SK-N-SH treated with all-trans-retinoic acid at 6 μM for 48 hours (cell line): ENCODE data around the gene SEC31B.

Experiments used
- ATAC-seq: fragments of 200-7000 bp; cut with Tn5 transposase; 3 replicates; pipeline ENCODE4 v1.9.1; 2020; ENCODE audit warnings: mild to moderate bottlenecking, moderate library complexity
- ARNTL ChIP-seq: fragments of 450-650 bp; formaldehyde crosslinking; IDR thresholded peaks from 2 replicates; pipeline ENCODE4 v1.5.0; 2020; ENCODE audit warnings: low read depth, mild to moderate bottlenecking, moderate library complexity, borderline replicate concordance
- BACH2 ChIP-seq: fragments of 250-450 bp; sonication (Bioruptor Pico); IDR thresholded peaks from 2 replicates; pipeline ENCODE4 v1.9.0; 2021; ENCODE audit warnings: mild to moderate bottlenecking, borderline replicate concordance
- CSDC2 ChIP-seq: fragments of 250-450 bp; sonication (Bioruptor Pico); IDR thresholded peaks from 2 replicates; pipeline ENCODE4 v1.5.0; 2020; ENCODE audit warnings: mild to moderate bottlenecking, moderate library complexity
- CSRNP3 ChIP-seq: fragments of 250-450 bp; sonication (Bioruptor Pico); IDR thresholded peaks from 2 replicates; pipeline ENCODE4 v1.5.1; 2021; ENCODE audit warnings: mild to moderate bottlenecking, moderate library complexity
- ESRRG ChIP-seq: fragments of 250-450 bp; sonication (Bioruptor Pico); IDR thresholded peaks from 2 replicates; pipeline ENCODE4 v1.6.1; 2021; ENCODE audit warnings: mild to moderate bottlenecking
- GLIS3 ChIP-seq: fragments of 250-450 bp; sonication (Bioruptor Pico); IDR thresholded peaks from 2 replicates; pipeline ENCODE4 v1.5.0; 2020; ENCODE audit warnings: mild to moderate bottlenecking, moderate library complexity
- ISL1 ChIP-seq: fragments of 250-450 bp; sonication (Bioruptor Pico); IDR thresholded peaks from 2 replicates; pipeline ENCODE4 v2.1.2; 2022; ENCODE audit warnings: mild to moderate bottlenecking, moderate library complexity
- OSR1 ChIP-seq: fragments of 250-450 bp; sonication (Bioruptor Pico); IDR thresholded peaks from 2 replicates; pipeline ENCODE4 v1.8.0; 2022; ENCODE audit warnings: moderate library complexity, mild to moderate bottlenecking, inconsistent platforms
- RARB ChIP-seq: fragments of 250-450 bp; sonication (Bioruptor Pico); IDR thresholded peaks from 2 replicates; pipeline ENCODE4 v1.8.0; 2021; ENCODE audit warnings: mild to moderate bottlenecking, moderate library complexity
- TOX ChIP-seq: fragments of 250-450 bp; sonication (Bioruptor Pico); IDR thresholded peaks from 2 replicates; pipeline ENCODE4 v1.8.0; 2021; ENCODE audit warnings: mild to moderate bottlenecking, moderate library complexity, borderline replicate concordance
- TSHZ2 ChIP-seq: fragments of 250-450 bp; sonication (Bioruptor Pico); IDR thresholded peaks from 2 replicates; pipeline ENCODE4 v1.5.0; 2020; ENCODE audit warnings: mild to moderate bottlenecking, moderate library complexity
- ZC3H10 ChIP-seq: fragments of 250-450 bp; sonication (Bioruptor Pico); IDR thresholded peaks from 2 replicates; pipeline ENCODE4 v1.5.1; 2021; ENCODE audit warnings: mild to moderate bottlenecking, moderate library complexity
- ZFP3 ChIP-seq: fragments of 250-450 bp; sonication (Bioruptor Pico); IDR thresholded peaks from 2 replicates; pipeline ENCODE4 v1.5.0; 2020; ENCODE audit warnings: mild to moderate bottlenecking, moderate library complexity
- ZFP30 ChIP-seq: fragments of 450-650 bp; formaldehyde crosslinking; IDR thresholded peaks from 2 replicates; pipeline ENCODE4 v1.5.0; 2022; ENCODE audit warnings: mild to moderate bottlenecking, moderate library complexity
- ZNF565 ChIP-seq: fragments of 450-650 bp; formaldehyde crosslinking; conservative IDR thresholded peaks from 2 replicates; pipeline ENCODE4 v1.5.0; 2020; ENCODE audit warnings: low read depth, mild to moderate bottlenecking, moderate library complexity
- ZNF70 ChIP-seq: fragments of 450-650 bp; formaldehyde crosslinking; IDR thresholded peaks from 2 replicates; pipeline ENCODE4 v1.5.0; 2020; ENCODE audit warnings: mild to moderate bottlenecking, moderate library complexity
- ZNF8 ChIP-seq: fragments of 450-650 bp; formaldehyde crosslinking; IDR thresholded peaks from 2 replicates; pipeline ENCODE4 v1.5.0; 2020; ENCODE audit warnings: mild to moderate bottlenecking, moderate library complexity
- TF ChIP-seq, protein P1 (sequence below): fragments of 250-450 bp; sonication (Bioruptor Pico); IDR thresholded peaks from 2 replicates; pipeline ENCODE4 v1.5.1; 2020; ENCODE audit warnings: low read depth, mild to moderate bottlenecking, moderate library complexity
- TF ChIP-seq, protein P2 (sequence below): fragments of 250-450 bp; sonication (Bioruptor Pico); IDR thresholded peaks from 2 replicates; pipeline ENCODE4 v1.8.0; 2020; ENCODE audit warnings: mild to moderate bottlenecking, moderate library complexity, borderline replicate concordance
- TF ChIP-seq, protein P3 (sequence below): fragments of 250-450 bp; sonication (Bioruptor Pico); IDR thresholded peaks from 2 replicates; pipeline ENCODE4 v1.8.0; 2021; ENCODE audit warnings: low read depth, mild to moderate bottlenecking, moderate library complexity, borderline replicate concordance

Gene SEC31B

GRCh38 chr10:100485366-100485765 lies 34.3 kb downstream of the SEC31B start:
- no peak for TF ChIP-seq ZFP30 (CRISPR knock-in tag)
- TF ChIP-seq ESRRG (CRISPR knock-in tag), result no peak
- no peak for TF ChIP-seq CSRNP3
- TF ChIP-seq, protein P1, sequence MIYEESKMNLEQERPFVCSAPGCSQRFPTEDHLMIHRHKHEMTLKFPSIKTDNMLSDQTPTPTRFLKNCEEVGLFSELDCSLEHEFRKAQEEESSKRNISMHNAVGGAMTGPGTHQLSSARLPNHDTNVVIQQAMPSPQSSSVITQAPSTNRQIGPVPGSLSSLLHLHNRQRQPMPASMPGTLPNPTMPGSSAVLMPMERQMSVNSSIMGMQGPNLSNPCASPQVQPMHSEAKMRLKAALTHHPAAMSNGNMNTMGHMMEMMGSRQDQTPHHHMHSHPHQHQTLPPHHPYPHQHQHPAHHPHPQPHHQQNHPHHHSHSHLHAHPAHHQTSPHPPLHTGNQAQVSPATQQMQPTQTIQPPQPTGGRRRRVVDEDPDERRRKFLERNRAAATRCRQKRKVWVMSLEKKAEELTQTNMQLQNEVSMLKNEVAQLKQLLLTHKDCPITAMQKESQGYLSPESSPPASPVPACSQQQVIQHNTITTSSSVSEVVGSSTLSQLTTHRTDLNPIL (CRISPR knock-in tag), result no peak
- ATAC-seq, result no peak

GRCh38 chr10:100483876-100484666 lies 35.6 kb downstream of the SEC31B start:
- no peak for ATAC-seq
- TF ChIP-seq TOX (CRISPR knock-in tag) (no peak), CSDC2 (CRISPR knock-in tag) (no peak), BACH2 (no peak), RARB (CRISPR knock-in tag) (no peak)

GRCh38 chr10:100482834-100483185 lies 36.9 kb downstream of the SEC31B start:
- peak; percentile 1 for ATAC-seq
- no peak for TF ChIP-seq ZC3H10 (CRISPR knock-in tag)

DNA sequence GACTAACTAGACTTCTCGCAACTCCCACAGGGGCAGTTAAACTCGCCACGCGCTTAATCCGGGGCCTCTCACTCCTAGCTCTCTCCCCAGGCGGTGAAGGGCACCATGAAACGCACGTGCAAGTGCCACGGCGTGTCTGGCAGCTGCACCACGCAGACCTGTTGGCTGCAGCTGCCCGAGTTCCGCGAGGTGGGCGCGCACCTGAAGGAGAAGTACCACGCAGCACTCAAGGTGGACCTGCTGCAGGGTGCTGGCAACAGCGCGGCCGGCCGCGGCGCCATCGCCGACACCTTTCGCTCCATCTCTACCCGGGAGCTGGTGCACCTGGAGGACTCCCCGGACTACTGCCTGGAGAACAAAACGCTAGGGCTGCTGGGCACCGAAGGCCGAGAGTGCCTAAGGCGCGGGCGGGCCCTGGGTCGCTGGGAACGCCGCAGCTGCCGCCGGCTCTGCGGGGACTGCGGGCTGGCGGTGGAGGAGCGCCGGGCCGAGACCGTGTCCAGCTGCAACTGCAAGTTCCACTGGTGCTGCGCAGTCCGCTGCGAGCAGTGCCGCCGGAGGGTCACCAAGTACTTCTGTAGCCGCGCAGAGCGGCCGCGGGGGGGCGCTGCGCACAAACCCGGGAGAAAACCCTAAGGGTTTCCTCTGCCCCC lies 37.4 kb downstream of the SEC31B start:
- ATAC-seq, result peak; percentile 88

More for the DNA sequence above, 37.4 kb downstream of the SEC31B start:
- TF ChIP-seq TSHZ2 (no peak), ZFP30 (CRISPR knock-in tag) (no peak), ZFP3 (no peak), ZNF8 (CRISPR knock-in tag) (no peak), GLIS3 (no peak), ZNF70 (CRISPR knock-in tag) (no peak), TOX (CRISPR knock-in tag) (no peak), ZC3H10 (CRISPR knock-in tag) (no peak), ZNF565 (CRISPR knock-in tag) (no peak), CSDC2 (CRISPR knock-in tag) (no peak), ARNTL (CRISPR knock-in tag) (no peak), OSR1 (CRISPR knock-in tag) (no peak), ISL1 (no peak), ESRRG (CRISPR knock-in tag) (no peak), CSRNP3 (no peak), RARB (CRISPR knock-in tag) (no peak)
- TF ChIP-seq, protein P2, sequence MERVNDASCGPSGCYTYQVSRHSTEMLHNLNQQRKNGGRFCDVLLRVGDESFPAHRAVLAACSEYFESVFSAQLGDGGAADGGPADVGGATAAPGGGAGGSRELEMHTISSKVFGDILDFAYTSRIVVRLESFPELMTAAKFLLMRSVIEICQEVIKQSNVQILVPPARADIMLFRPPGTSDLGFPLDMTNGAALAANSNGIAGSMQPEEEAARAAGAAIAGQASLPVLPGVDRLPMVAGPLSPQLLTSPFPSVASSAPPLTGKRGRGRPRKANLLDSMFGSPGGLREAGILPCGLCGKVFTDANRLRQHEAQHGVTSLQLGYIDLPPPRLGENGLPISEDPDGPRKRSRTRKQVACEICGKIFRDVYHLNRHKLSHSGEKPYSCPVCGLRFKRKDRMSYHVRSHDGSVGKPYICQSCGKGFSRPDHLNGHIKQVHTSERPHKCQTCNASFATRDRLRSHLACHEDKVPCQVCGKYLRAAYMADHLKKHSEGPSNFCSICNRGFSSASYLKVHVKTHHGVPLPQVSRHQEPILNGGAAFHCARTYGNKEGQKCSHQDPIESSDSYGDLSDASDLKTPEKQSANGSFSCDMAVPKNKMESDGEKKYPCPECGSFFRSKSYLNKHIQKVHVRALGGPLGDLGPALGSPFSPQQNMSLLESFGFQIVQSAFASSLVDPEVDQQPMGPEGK (CRISPR knock-in tag), result no peak
- TF ChIP-seq, protein P1 (CRISPR knock-in tag), result no peak
- TF ChIP-seq, protein P3, sequence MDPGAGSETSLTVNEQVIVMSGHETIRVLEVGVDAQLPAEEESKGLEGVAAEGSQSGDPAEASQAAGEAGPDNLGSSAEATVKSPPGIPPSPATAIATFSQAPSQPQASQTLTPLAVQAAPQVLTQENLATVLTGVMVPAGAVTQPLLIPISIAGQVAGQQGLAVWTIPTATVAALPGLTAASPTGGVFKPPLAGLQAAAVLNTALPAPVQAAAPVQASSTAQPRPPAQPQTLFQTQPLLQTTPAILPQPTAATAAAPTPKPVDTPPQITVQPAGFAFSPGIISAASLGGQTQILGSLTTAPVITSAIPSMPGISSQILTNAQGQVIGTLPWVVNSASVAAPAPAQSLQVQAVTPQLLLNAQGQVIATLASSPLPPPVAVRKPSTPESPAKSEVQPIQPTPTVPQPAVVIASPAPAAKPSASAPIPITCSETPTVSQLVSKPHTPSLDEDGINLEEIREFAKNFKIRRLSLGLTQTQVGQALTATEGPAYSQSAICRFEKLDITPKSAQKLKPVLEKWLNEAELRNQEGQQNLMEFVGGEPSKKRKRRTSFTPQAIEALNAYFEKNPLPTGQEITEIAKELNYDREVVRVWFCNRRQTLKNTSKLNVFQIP (CRISPR knock-in tag), result no peak
- TF ChIP-seq, all 23 proteins: peak for 0
